ENCODE measurements around the gene DIAPH2.

DIAPH2 gene

DNA sequence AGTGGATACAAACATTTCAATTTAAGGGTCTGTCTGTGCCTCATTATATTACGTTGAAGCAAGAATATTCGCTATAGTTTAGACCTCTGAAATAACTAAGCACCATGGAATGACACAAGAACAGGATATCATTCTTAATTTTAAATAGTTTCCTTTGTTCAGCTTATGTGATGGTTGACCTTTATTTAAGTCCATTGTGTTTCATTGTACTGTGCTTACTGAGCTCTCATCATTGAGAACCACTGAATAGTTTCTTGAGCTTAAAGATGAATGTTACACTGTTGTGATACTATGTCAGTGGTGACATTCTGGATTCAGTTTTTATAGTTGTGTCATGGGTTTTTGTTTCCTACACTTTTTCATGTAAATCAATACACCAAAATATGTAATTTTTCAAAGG lies 438.4 kb downstream of the DIAPH2 start:
- Histone ChIP-seq H3K4me1 (ENCODE audit: control insufficient read depth, insufficient read depth, low read length) (no peaks in the 10 kb centered on the region), H3K9me3 (ENCODE audit: control insufficient read depth, insufficient read depth, low read depth, low read length) (no peaks in the 10 kb centered on the region), H3K36me3 (ENCODE audit: control insufficient read depth in 2 of 2, insufficient read depth in 1 of 2, low read length in 2 of 2) (no peaks in the 10 kb centered on the region), H3K27ac (ENCODE audit: extremely low read depth, low read depth, low read length) (no peak overlapping the region), H3K4me3 (ENCODE audit: low read depth, low read length) (no peak overlapping the region)
- POLR2A ChIA-PET, result no interaction called here
- CTCF ChIA-PET, result no interaction called here
- TF ChIP-seq GFI1B (tag by site-specific recombination; IDR thresholded peaks at IDR 0.05), result no peak
- no peak for TF ChIP-seq HOXC10 (CRISPR knock-in tag; IDR thresholded peaks at IDR 0.05)
- TF ChIP-seq ZNF501 (tag by site-specific recombination; IDR thresholded peaks at IDR 0.05), result no peak
- TF ChIP-seq ZNF391 (tag by site-specific recombination; IDR thresholded peaks at IDR 0.05; ENCODE audit: borderline replicate concordance, low read depth), result no peak
- TF ChIP-seq ZBTB20 (tag by site-specific recombination; IDR thresholded peaks at IDR 0.05), result no peak
- TF ChIP-seq, protein P1, sequence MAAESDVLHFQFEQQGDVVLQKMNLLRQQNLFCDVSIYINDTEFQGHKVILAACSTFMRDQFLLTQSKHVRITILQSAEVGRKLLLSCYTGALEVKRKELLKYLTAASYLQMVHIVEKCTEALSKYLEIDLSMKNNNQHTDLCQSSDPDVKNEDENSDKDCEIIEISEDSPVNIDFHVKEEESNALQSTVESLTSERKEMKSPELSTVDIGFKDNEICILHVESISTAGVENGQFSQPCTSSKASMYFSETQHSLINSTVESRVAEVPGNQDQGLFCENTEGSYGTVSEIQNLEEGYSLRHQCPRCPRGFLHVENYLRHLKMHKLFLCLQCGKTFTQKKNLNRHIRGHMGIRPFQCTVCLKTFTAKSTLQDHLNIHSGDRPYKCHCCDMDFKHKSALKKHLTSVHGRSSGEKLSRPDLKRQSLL (tag by site-specific recombination; IDR thresholded peaks at IDR 0.05), result no peak
- no peak for TF ChIP-seq ZNF777 (tag by site-specific recombination; IDR thresholded peaks at IDR 0.05; ENCODE audit: borderline replicate concordance)
- no peak for TF ChIP-seq ZNF792 (tag by site-specific recombination; IDR thresholded peaks at IDR 0.05)
- no peak for TF ChIP-seq ZSCAN16 (tag by site-specific recombination; IDR thresholded peaks at IDR 0.05)
- no peak for TF ChIP-seq ZNF121 (tag by site-specific recombination; IDR thresholded peaks at IDR 0.05)
- TF ChIP-seq ZNF596 (tag by site-specific recombination; IDR thresholded peaks at IDR 0.05), result no peak
- TF ChIP-seq, protein P2, sequence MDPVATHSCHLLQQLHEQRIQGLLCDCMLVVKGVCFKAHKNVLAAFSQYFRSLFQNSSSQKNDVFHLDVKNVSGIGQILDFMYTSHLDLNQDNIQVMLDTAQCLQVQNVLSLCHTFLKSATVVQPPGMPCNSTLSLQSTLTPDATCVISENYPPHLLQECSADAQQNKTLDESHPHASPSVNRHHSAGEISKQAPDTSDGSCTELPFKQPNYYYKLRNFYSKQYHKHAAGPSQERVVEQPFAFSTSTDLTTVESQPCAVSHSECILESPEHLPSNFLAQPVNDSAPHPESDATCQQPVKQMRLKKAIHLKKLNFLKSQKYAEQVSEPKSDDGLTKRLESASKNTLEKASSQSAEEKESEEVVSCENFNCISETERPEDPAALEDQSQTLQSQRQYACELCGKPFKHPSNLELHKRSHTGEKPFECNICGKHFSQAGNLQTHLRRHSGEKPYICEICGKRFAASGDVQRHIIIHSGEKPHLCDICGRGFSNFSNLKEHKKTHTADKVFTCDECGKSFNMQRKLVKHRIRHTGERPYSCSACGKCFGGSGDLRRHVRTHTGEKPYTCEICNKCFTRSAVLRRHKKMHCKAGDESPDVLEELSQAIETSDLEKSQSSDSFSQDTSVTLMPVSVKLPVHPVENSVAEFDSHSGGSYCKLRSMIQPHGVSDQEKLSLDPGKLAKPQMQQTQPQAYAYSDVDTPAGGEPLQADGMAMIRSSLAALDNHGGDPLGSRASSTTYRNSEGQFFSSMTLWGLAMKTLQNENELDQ (tag by site-specific recombination; IDR thresholded peaks at IDR 0.05; ENCODE audit: low read depth), result no peak
- no peak for TF ChIP-seq MEIS1 (CRISPR knock-in tag; IDR thresholded peaks at IDR 0.05; ENCODE audit: borderline replicate concordance)
- TF ChIP-seq, protein P3, sequence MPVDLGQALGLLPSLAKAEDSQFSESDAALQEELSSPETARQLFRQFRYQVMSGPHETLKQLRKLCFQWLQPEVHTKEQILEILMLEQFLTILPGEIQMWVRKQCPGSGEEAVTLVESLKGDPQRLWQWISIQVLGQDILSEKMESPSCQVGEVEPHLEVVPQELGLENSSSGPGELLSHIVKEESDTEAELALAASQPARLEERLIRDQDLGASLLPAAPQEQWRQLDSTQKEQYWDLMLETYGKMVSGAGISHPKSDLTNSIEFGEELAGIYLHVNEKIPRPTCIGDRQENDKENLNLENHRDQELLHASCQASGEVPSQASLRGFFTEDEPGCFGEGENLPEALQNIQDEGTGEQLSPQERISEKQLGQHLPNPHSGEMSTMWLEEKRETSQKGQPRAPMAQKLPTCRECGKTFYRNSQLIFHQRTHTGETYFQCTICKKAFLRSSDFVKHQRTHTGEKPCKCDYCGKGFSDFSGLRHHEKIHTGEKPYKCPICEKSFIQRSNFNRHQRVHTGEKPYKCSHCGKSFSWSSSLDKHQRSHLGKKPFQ (tag by site-specific recombination; IDR thresholded peaks at IDR 0.05), result no peak
- TF ChIP-seq HOXD13 (CRISPR knock-in tag; IDR thresholded peaks at IDR 0.05; ENCODE audit: borderline replicate concordance), result no peak
- no peak for TF ChIP-seq ZNF354C (tag by site-specific recombination; IDR thresholded peaks at IDR 0.05; ENCODE audit: borderline replicate concordance, low read depth)
- TF ChIP-seq GLI4 (tag by site-specific recombination; IDR thresholded peaks at IDR 0.05), result no peak
- no peak for TF ChIP-seq ZNF48 (tag by site-specific recombination; IDR thresholded peaks at IDR 0.05)
- TF ChIP-seq ZNF133 (tag by site-specific recombination; IDR thresholded peaks at IDR 0.05), result no peak
- TF ChIP-seq, protein P4, sequence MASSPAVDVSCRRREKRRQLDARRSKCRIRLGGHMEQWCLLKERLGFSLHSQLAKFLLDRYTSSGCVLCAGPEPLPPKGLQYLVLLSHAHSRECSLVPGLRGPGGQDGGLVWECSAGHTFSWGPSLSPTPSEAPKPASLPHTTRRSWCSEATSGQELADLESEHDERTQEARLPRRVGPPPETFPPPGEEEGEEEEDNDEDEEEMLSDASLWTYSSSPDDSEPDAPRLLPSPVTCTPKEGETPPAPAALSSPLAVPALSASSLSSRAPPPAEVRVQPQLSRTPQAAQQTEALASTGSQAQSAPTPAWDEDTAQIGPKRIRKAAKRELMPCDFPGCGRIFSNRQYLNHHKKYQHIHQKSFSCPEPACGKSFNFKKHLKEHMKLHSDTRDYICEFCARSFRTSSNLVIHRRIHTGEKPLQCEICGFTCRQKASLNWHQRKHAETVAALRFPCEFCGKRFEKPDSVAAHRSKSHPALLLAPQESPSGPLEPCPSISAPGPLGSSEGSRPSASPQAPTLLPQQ (tag by site-specific recombination; IDR thresholded peaks at IDR 0.05), result no peak

DNA sequence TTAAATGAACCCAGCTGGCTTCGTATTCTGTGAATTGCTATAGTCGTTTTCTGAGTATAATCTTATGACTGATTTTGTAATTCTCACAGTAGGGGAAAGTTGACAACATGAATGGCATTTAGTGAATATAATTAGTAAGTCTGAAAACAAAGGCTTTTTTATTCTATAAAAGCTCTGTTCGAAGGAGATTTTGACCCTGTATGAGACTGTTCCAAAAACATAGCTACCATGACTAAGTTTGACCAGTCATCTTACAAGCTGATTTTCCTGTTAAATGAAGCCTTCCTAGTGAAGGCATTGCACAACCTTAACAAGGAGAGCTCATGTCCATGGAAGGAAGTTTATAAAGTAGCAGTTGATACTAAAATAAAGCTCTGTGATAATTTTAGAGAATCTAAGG lies 441.4 kb downstream of the DIAPH2 start:
- Histone ChIP-seq H3K9me3 (ENCODE audit: control insufficient read depth, insufficient read depth, low read depth, low read length) (no peaks in the 10 kb centered on the region), H3K4me1 (ENCODE audit: control insufficient read depth, insufficient read depth, low read length) (no peaks in the 10 kb centered on the region), H3K27ac (ENCODE audit: extremely low read depth, low read depth, low read length) (no peak overlapping the region), H3K4me3 (ENCODE audit: low read depth, low read length) (no peak overlapping the region), H3K36me3 (ENCODE audit: control insufficient read depth in 2 of 2, insufficient read depth in 1 of 2, low read length in 2 of 2) (no peaks in the 10 kb centered on the region)
- ChIA-PET POLR2A (no interaction called here), CTCF (no interaction called here)
- TF ChIP-seq ZNF677 (tag by site-specific recombination; IDR thresholded peaks at IDR 0.05) (no peak), HOXA7 (CRISPR knock-in tag; IDR thresholded peaks at IDR 0.05; ENCODE audit: borderline replicate concordance) (no peak), ZNF324 (tag by site-specific recombination; IDR thresholded peaks at IDR 0.05) (no peak), ZNF157 (tag by site-specific recombination; IDR thresholded peaks at IDR 0.05) (no peak)
- TF ChIP-seq, protein P5, sequence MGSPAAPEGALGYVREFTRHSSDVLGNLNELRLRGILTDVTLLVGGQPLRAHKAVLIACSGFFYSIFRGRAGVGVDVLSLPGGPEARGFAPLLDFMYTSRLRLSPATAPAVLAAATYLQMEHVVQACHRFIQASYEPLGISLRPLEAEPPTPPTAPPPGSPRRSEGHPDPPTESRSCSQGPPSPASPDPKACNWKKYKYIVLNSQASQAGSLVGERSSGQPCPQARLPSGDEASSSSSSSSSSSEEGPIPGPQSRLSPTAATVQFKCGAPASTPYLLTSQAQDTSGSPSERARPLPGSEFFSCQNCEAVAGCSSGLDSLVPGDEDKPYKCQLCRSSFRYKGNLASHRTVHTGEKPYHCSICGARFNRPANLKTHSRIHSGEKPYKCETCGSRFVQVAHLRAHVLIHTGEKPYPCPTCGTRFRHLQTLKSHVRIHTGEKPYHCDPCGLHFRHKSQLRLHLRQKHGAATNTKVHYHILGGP (tag by site-specific recombination; IDR thresholded peaks at IDR 0.05), result no peak
- TF ChIP-seq, protein P6, sequence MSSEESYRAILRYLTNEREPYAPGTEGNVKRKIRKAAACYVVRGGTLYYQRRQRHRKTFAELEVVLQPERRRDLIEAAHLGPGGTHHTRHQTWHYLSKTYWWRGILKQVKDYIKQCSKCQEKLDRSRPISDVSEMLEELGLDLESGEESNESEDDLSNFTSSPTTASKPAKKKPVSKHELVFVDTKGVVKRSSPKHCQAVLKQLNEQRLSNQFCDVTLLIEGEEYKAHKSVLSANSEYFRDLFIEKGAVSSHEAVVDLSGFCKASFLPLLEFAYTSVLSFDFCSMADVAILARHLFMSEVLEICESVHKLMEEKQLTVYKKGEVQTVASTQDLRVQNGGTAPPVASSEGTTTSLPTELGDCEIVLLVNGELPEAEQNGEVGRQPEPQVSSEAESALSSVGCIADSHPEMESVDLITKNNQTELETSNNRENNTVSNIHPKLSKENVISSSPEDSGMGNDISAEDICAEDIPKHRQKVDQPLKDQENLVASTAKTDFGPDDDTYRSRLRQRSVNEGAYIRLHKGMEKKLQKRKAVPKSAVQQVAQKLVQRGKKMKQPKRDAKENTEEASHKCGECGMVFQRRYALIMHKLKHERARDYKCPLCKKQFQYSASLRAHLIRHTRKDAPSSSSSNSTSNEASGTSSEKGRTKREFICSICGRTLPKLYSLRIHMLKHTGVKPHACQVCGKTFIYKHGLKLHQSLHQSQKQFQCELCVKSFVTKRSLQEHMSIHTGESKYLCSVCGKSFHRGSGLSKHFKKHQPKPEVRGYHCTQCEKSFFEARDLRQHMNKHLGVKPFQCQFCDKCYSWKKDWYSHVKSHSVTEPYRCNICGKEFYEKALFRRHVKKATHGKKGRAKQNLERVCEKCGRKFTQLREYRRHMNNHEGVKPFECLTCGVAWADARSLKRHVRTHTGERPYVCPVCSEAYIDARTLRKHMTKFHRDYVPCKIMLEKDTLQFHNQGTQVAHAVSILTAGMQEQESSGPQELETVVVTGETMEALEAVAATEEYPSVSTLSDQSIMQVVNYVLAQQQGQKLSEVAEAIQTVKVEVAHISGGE (tag by site-specific recombination; conservative IDR thresholded peaks at IDR 0.05; ENCODE audit: low read depth), result no peak

Data from HEK293 (cell line).